Keratinocyte (primary cell): ENCODE data around the gene HOXB4. TPM values are rescaled to one million over a fixed set of nuclear protein-coding genes. Genes with fewer than 3 reads are reported as not detected.

Experiments
- DNase-seq: peaks from one replicate; pipeline ENCODE4 v3.0.0-alpha.2; 2011; ENCODE audit warnings: low read depth, missing footprints, low spot score
- FAIRE-seq: peaks from 2 replicates; lab custom pipeline; 2011; peaks lifted over from hg19 to GRCh38; lab: Jason Lieb, UNC
- H2AFZ ChIP-seq: 2 replicates; pipeline ENCODE4 v1.6.0; 2012; ENCODE audit warnings: low read length, control low read depth, inconsistent platforms; ENCODE audit not compliant: control insufficient read depth
- H3K27ac ChIP-seq: 2 replicates; pipeline ENCODE4 v1.5.1; 2011; ENCODE audit warnings: low read length; ENCODE audit not compliant: control insufficient read depth, insufficient read depth
- H3K27me3 ChIP-seq: 3 replicates; pipeline ENCODE4 v1.6.0; 2011; ENCODE audit warnings: low read length; ENCODE audit not compliant: control insufficient read depth, insufficient read depth; ENCODE audit errors: extremely low read depth
- H3K36me3 ChIP-seq, 2 experiments: 2 replicates in 1 of 2; 3 replicates in 1 of 2; pipeline ENCODE4 v1.5.1; 2011; ENCODE audit warnings: low read length in 2 of 2, mild to moderate bottlenecking in 1 of 2; ENCODE audit not compliant: control insufficient read depth in 2 of 2, insufficient read depth in 2 of 2; ENCODE audit errors: extremely low read depth in 1 of 2
- H3K4me1 ChIP-seq: 3 replicates; pipeline ENCODE4 v1.5.1; 2011; ENCODE audit warnings: low read length; ENCODE audit not compliant: control insufficient read depth, insufficient read depth; ENCODE audit errors: extremely low read depth
- H3K4me2 ChIP-seq: 3 replicates; pipeline ENCODE4 v1.6.0; 2011; ENCODE audit warnings: low read depth, low read length; ENCODE audit not compliant: control insufficient read depth, insufficient read depth; ENCODE audit errors: extremely low read depth
- H3K4me3 ChIP-seq, 3 experiments: fragments of 200-600 bp in 1 of 3; sonication (generic) in 1 of 3; 2 replicates in 2 of 3; 3 replicates in 1 of 3; pipeline ENCODE4 v1.5.1; 2011 to 2016; ENCODE audit warnings: low read length in 3 of 3, mild to moderate bottlenecking in 3 of 3, control low read depth in 2 of 3, inconsistent platforms in 1 of 3, low read depth in 1 of 3, mixed read lengths in 1 of 3, mixed run types in 1 of 3, moderate library complexity in 1 of 3; ENCODE audit not compliant: control insufficient read depth in 2 of 3, insufficient read depth in 2 of 3; ENCODE audit errors: extremely low read depth in 1 of 3
- H3K79me2 ChIP-seq: 2 replicates; pipeline ENCODE4 v1.6.0; 2012; ENCODE audit warnings: low read length; ENCODE audit not compliant: control insufficient read depth, insufficient read depth
- H3K9ac ChIP-seq: 3 replicates; pipeline ENCODE4 v1.6.0; 2011; ENCODE audit warnings: low read length; ENCODE audit not compliant: control insufficient read depth, insufficient read depth; ENCODE audit errors: extremely low read depth
- H3K9me1 ChIP-seq: 3 replicates; pipeline ENCODE4 v1.6.0; 2011; ENCODE audit warnings: low read length; ENCODE audit not compliant: control insufficient read depth, insufficient read depth; ENCODE audit errors: extremely low read depth
- H3K9me3 ChIP-seq: 2 replicates; pipeline ENCODE4 v1.5.1; 2012; ENCODE audit warnings: low read depth, low read length; ENCODE audit not compliant: control insufficient read depth
- H4K20me1 ChIP-seq: 3 replicates; pipeline ENCODE4 v1.6.0; 2011; ENCODE audit warnings: low read length; ENCODE audit not compliant: control insufficient read depth, insufficient read depth; ENCODE audit errors: extremely low read depth
- CTCF ChIP-seq, 3 experiments: IDR thresholded peaks in 1 of 3; conservative IDR thresholded peaks in 1 of 3; optimal IDR thresholded peaks in 1 of 3; 2 replicates in 2 of 3; 3 replicates in 1 of 3; pipeline versions ENCODE3 to v1.5.1; 2011; ENCODE audit warnings: low read length in 3 of 3, mild to moderate bottlenecking in 3 of 3, moderate library complexity in 2 of 3, control low read depth in 1 of 3, inconsistent platforms in 1 of 3; ENCODE audit not compliant: insufficient read depth in 2 of 3; ENCODE audit errors: extremely low read depth in 1 of 3
- EZH2 ChIP-seq: IDR thresholded peaks from one replicate; pipeline ENCODE4 v1.6.1; 2012; ENCODE audit warnings: inconsistent platforms, mild to moderate bottlenecking, low read length, moderate library complexity
- dilution Hi-C: fragments of 300-500 bp; cut with MboI; formaldehyde crosslinking; loops from one replicate; pipeline ENCODE4 v1.7.0; 2020; ENCODE audit warnings: low sequenced_read_pairs; ENCODE audit not compliant: extremely low pct_ligation_motif_present
- polyA plus RNA-seq, 5 experiments: library from polyadenylated mRNA; depleted of rRNA in 3 of 5; stranded (reverse) in 3 of 5; stranded (forward) in 1 of 5; unstranded in 1 of 5; fragments of >200 nt; gene quantifications; 1 replicate in 1 of 5; 2 replicates in 3 of 5; 3 replicates in 1 of 5; pipeline versions ENCODE4 v1.2.1 to v1.2.3, GENCODE V29; 2011 to 2012; ENCODE audit warnings: missing spikeins in 2 of 5, low read depth in 1 of 5, low replicate concordance in 1 of 5

Gene HOXB4
- polyA plus RNA-seq, 1 donor (not counting 4 experiments of a cell fraction or from before 2014, with no cell fraction given): 0.59 TPM

GRCh38 chr17:48532261-48532660 is 45.9 kb downstream of the HOXB4 start:
- Histone ChIP-seq H4K20me1 (no peaks in the 10 kb centered on the region), H3K9me1 (no peaks in the 10 kb centered on the region), H3K79me2 (no peaks in the 10 kb centered on the region), H3K36me3 (no peaks in the 10 kb centered on the region), H3K9me3 (no peaks in the 10 kb centered on the region), H3K27ac (no peak overlapping the region), H3K4me3 (no peak overlapping the region), H2AFZ (no peak overlapping the region), H3K4me2 (no peak overlapping the region), H3K4me1 (peaks cover 11% of the 10 kb centered on the region), H3K9ac (no peak overlapping the region), H3K27me3 (no peaks in the 10 kb centered on the region)
- FAIRE-seq (no peak), DNase-seq (no peak)
- dilution Hi-C loops: no loop called here
- TF ChIP-seq EZH2 (no peak), CTCF (optimal IDR thresholded peaks at IDR 0.05 in 1 of 3, IDR thresholded peaks at IDR 0.05 in 1 of 3, conservative IDR thresholded peaks at IDR 0.05 in 1 of 3; ENCODE audit: extremely low read depth in 1 of 3, insufficient read depth in 2 of 3, low read length in 3 of 3) (no peak)

- H3K4me2 ChIP-seq: peak within 1 kb of the TSS; percentile 54
- DNase-seq: no peak
- FAIRE-seq: no peak
- H3K4me3 ChIP-seq: no peak within 1 kb of the TSS
- H3K9me3 ChIP-seq: no peaks in the 10 kb centered on the region
- H3K36me3 ChIP-seq: no peaks in the 10 kb centered on the region
- H3K4me1 ChIP-seq: peaks cover 11% of the 10 kb centered on the region
- dilution Hi-C loops: no loop called here
- no peaks in the 10 kb centered on the region for H3K9me1 ChIP-seq
- no peaks in the 10 kb centered on the region for H4K20me1 ChIP-seq
- H3K9ac ChIP-seq: no peak within 1 kb of the TSS
- H3K27ac ChIP-seq: no peak within 1 kb of the TSS
- TF ChIP-seq EZH2 (no peak), CTCF (optimal IDR thresholded peaks at IDR 0.05 in 1 of 3, IDR thresholded peaks at IDR 0.05 in 1 of 3, conservative IDR thresholded peaks at IDR 0.05 in 1 of 3; ENCODE audit: extremely low read depth in 1 of 3, insufficient read depth in 2 of 3, low read length in 3 of 3) (no peak)
- H2AFZ ChIP-seq: peak within 1 kb of the TSS; percentile 71
- peaks cover 4% of the 10 kb centered on the region for H3K27me3 ChIP-seq
- H3K79me2 ChIP-seq: no peaks in the 10 kb centered on the region
These were observed 47.3 kb downstream of the HOXB4 start, which contains the start of gene HOXB1 for GRCh38 chr17:48530887-48531272. Gene HOXB1, minus strand, starts transcription at chr17:48531011. Its CDS starts 107 bp downstream, at chr17:48530904.
